Heart right ventricle (tissue), 16 donors: Measurements from ENCODE around the gene CBLIF. TPM values are rescaled to one million over a fixed set of nuclear protein-coding genes. Genes with fewer than 3 reads are reported as not detected.
"Not testable (repeated sequence)": the region's sequence is repeated elsewhere in the genome, so short reads cannot be mapped to it uniquely, and the experiment has no call there.

Experiments
- ATAC-seq, 8 donors: fragments of 200-7000 bp; cut with Tn5 transposase; one replicate each; pipeline ENCODE4 v1.9.1; 2020; ENCODE audit warnings: mild to moderate bottlenecking in 8 of 8, moderate library complexity in 8 of 8, moderate number of reproducible peaks in 1 of 8
- DNase-seq, 2 donors: peaks; one replicate each; pipeline ENCODE4 v3.0.0-alpha.2; 2020
- H3K27ac ChIP-seq, 10 donors: fragments of 200-600 bp; sonication (generic) in 2 of 10; one replicate each; pipeline versions ENCODE4 v1.5.0 to v1.8.0; 2020 to 2022; ENCODE audit warnings: mild to moderate bottlenecking in 3 of 10
- H3K27me3 ChIP-seq, 7 donors: fragments of 200-600 bp; one replicate each; pipeline ENCODE4 v1.8.0; 2021 to 2022; ENCODE audit warnings: mild to moderate bottlenecking in 2 of 7
- H3K36me3 ChIP-seq, 9 donors: fragments of 200-600 bp; sonication (generic) in 1 of 9; one replicate each; pipeline versions ENCODE4 v1.5.0 to v1.8.0; 2020 to 2022; ENCODE audit warnings: mild to moderate bottlenecking in 2 of 9
- H3K4me1 ChIP-seq, 9 donors: fragments of 200-600 bp; sonication (generic) in 1 of 9; one replicate each; pipeline versions ENCODE4 v1.5.0 to v1.8.0; 2020 to 2022; ENCODE audit warnings: mild to moderate bottlenecking in 4 of 9
- H3K4me3 ChIP-seq, 10 donors: fragments of 200-600 bp; sonication (generic) in 2 of 10; one replicate each; pipeline versions ENCODE4 v1.5.0 to v1.8.0; 2020 to 2022; ENCODE audit warnings: mild to moderate bottlenecking in 7 of 10, moderate library complexity in 2 of 10
- H3K9me3 ChIP-seq, 11 donors: fragments of 200-600 bp in 10 of 11; sonication (generic) in 2 of 11; one replicate each; pipeline versions ENCODE4 v1.5.0 to v1.8.0; 2013 to 2022; ENCODE audit warnings: mild to moderate bottlenecking in 2 of 11, control low read depth in 1 of 11, moderate library complexity in 1 of 11
- CTCF ChIP-seq, 9 donors: fragments of 200-600 bp; sonication (generic) in 2 of 9; IDR thresholded peaks; one replicate each; pipeline versions ENCODE4 v1.5.0 to v1.8.0; 2021 to 2022; ENCODE audit warnings: antibody characterized with exemption in 9 of 9, mild to moderate bottlenecking in 5 of 9, moderate library complexity in 1 of 9
- WGBS, 2 donors: extraction: QIAGEN DNeasy Blood & Tissue Kit; methylation state at CpG; one replicate each; pipeline ENCODE4 v1.1.7; 2013; ENCODE audit warnings: inconsistent platforms in 1 of 2; 5-methylcytosine and 5-hydroxymethylcytosine counted together
- intact Hi-C, 10 donors: fragments of 100-400 bp; cut with DNase I; formaldehyde crosslinking; loops; one replicate each; pipeline versions ENCODE4 v1.11.1 to v1.14.2; 2022
- polyA plus RNA-seq, 2 donors: library from polyadenylated mRNA; stranded (reverse); fragments of 200-250 nt; gene quantifications; one replicate each; pipeline ENCODE4 v1.2.3, GENCODE V29; 2013
- total RNA-seq, 10 donors: library from RNA; stranded (reverse); fragmentation: NEBNext Ultra II Directional in 3 of 10; extraction: Animal tissue kit (Norgen Biotek cat#: 25700) in 3 of 10; gene quantifications; one replicate each; pipeline versions ENCODE4 v1.2.1 to v1.2.4, GENCODE V29; 2021 to 2023
- donor health status: Arrhythmogenic right ventricular cardiomyopathy.
- donor health status: ischemic (EF 13 %, LVEDD 7.1; RV severe dilation, severe dysfunction).
- donor health status: healthy with polysubstance abuse.
- donor health status: DM: no; HTN: yes; CAD: no.
- donor health status: DM: no; HTN: no; CAD: no.
- donor health status: ischemic (EF 25% LVEDD 6.9; RV normal size, moderate dysfunction).
- donor health status: ischemic (EF 25% LVEDD 5.7; RV mildly dilated, moderate dysfunction).
- donor health status: healthy.
- donor health status: DM: yes; HTN: yes; CAD: no.
- donor health status: Ischemic cardiomyopathy.
- donor health status: ischemic (EF 35%, LVEDD 5.7; RV mildly dilated, moderate dysfunction).
- donor health status: nonischemic (EF 11% LVEDD 7.7; RV severe dilation, severe dysfunction).
- donor health status: DM: yes; HTN: yes; CAD: no.
- donor health status: PGD.
- donor health status: ischemic (EF 29% LVEDD 5.4; RV normal size, mild dysfunction).
- donor health status: nonischemic (EF 23%, LVEDD 6.1; RV moderate dilation, normal function).

The CBLIF gene
- total and polyA plus RNA-seq, 12 donors = not detected

GRCh38 chr11:59791639-59792038 is 53.7 kb downstream of the CBLIF start:
- Histone ChIP-seq H3K4me1 (peaks cover 0 to 15% (median 13%) of the 10 kb centered on the region in 9 donors), H3K36me3 (peaks cover 0 to 93% (median 40%) of the 10 kb centered on the region in 9 donors), H3K4me3 (no peak overlapping the region), H3K27me3 (no peaks in the 10 kb centered on the region), H3K9me3 (no peaks in the 10 kb centered on the region), H3K27ac (no peak overlapping the region)
- intact Hi-C loops = no loop called here
- WGBS, 2 donors = 95 to 97% methylated on average over 4 of the region's 4 CpGs
- no peak for TF ChIP-seq CTCF (IDR thresholded peaks at IDR 0.05)
- no peak for ATAC-seq
- DNase-seq = no peak

- Histone ChIP-seq H3K4me3 (no peak overlapping the region), H3K9me3 (no peaks in the 10 kb centered on the region), H3K27me3 (no peaks in the 10 kb centered on the region), H3K27ac (peak overlapping the region in 4 of 10 donors; percentile 2 to 23 (median 12)), H3K36me3 (peaks cover 0 to 55% (median 20%) of the 10 kb centered on the region in 9 donors), H3K4me1 (peaks cover 0 to 33% (median 16%) of the 10 kb centered on the region in 9 donors)
- ATAC-seq (no peak), DNase-seq (no peak)
- TF ChIP-seq CTCF (IDR thresholded peaks at IDR 0.05) = no peak
- intact Hi-C loops = no loop called here
- 40 to 44% methylated on average over 3 of the region's 3 CpGs for WGBS, 2 donors
Observed at GRCh38 chr11:59787816-59788215, 57.5 kb downstream of the CBLIF start.

- peak in 4 of 8 donors; percentile 9 to 53 (median 42) for ATAC-seq
- H3K27ac ChIP-seq = peak overlapping the region in 6 of 10 donors; percentile 2 to 45 (median 12)
- no peak overlapping the region for H3K4me3 ChIP-seq
- intact Hi-C loops = no loop called here
- DNase-seq = no peak
- H3K9me3 ChIP-seq = no peaks in the 10 kb centered on the region
- H3K27me3 ChIP-seq = no peaks in the 10 kb centered on the region
- peaks cover 0 to 49% (median 20%) of the 10 kb centered on the region in 9 donors for H3K36me3 ChIP-seq
- peaks cover 0 to 33% (median 16%) of the 10 kb centered on the region in 9 donors for H3K4me1 ChIP-seq
- 66 to 70% methylated on average over 4 of the region's 4 CpGs for WGBS, 2 donors
- no peak for TF ChIP-seq CTCF (IDR thresholded peaks at IDR 0.05)
Observed at GRCh38 chr11:59787255-59787588, 58.1 kb downstream of the CBLIF start.

GRCh38 chr11:59785818-59786217 is 59.5 kb downstream of the CBLIF start:
- no peak overlapping the region for H3K4me3 ChIP-seq
- peaks cover 0 to 33% (median 16%) of the 10 kb centered on the region in 9 donors for H3K4me1 ChIP-seq
- DNase-seq = no peak
- H3K36me3 ChIP-seq = peaks cover 0 to 36% (median 17%) of the 10 kb centered on the region in 9 donors
- no peaks in the 10 kb centered on the region for H3K27me3 ChIP-seq
- no peak for TF ChIP-seq CTCF (IDR thresholded peaks at IDR 0.05)
- ATAC-seq = no peak
- H3K9me3 ChIP-seq = no peaks in the 10 kb centered on the region
- intact Hi-C loops = no loop called here
- WGBS, 2 donors = 82 to 90% methylated on average over 4 of the region's 4 CpGs
- H3K27ac ChIP-seq = peak overlapping the region in 1 of 10 donors; percentile 12

GRCh38 chr11:59784441-59784840 is 60.9 kb downstream of the CBLIF start:
- DNase-seq, ATAC-seq, H3K27me3 ChIP-seq, intact Hi-C loops, H3K9me3 ChIP-seq, H3K4me3 ChIP-seq: not testable (repeated sequence)
- 86 to 88% methylated on average over 5 of the region's 5 CpGs for WGBS, 2 donors
- Histone ChIP-seq H3K4me1 (peaks cover 0 to 33% (median 16%) of the 10 kb centered on the region in 9 donors), H3K27ac (peak overlapping the region in 1 of 10 donors; percentile 13), H3K36me3 (peaks cover 0 to 31% (median 8%) of the 10 kb centered on the region in 9 donors)
